ENCODE data around the gene TEX26.

The TEX26 gene

DNA sequence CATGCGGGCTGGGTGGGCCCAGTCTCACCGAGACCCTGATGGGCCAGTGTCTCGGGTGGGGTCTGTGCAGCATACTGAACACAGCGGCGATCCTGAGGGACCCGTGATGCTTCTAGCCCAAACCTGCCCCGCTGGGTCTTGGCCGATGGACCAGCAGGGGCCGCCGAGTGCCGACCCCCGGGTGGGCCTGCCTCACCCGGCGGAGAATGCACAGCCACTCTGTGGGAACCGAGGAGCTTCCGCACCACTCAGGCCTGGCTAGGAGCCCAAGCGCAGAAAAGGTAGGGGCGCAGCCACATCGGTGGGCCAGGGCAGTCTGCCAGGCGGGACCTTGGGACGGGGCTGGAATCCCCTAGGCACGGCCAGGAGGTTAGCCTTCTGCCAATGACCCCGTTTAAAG is 72.6 kb downstream of the TEX26 start:
- Histone ChIP-seq H3K4me2 (ENCODE audit: low read length) (no peak overlapping the region), H3K4me1 (ENCODE audit: control insufficient read depth, insufficient read depth, low read length) (no peaks in the 10 kb centered on the region), H3K4me3 (ENCODE audit: low read length) (no peak overlapping the region), H3K36me3 (ENCODE audit: insufficient read depth, low read length) (no peaks in the 10 kb centered on the region), H3K27me3 (ENCODE audit: control insufficient read depth, insufficient read depth, low read length) (peaks cover 63% of the 10 kb centered on the region), H3K9me3 (replicated peaks; ENCODE audit: low read length) (no peaks in the 10 kb centered on the region), H3K9ac (ENCODE audit: low read depth, low read length) (no peak overlapping the region)

- Histone ChIP-seq H3K4me3 (ENCODE audit: low read length) (no peak overlapping the region), H3K9me3 (replicated peaks; ENCODE audit: low read length) (no peaks in the 10 kb centered on the region), H3K9ac (ENCODE audit: low read depth, low read length) (no peak overlapping the region), H3K27me3 (ENCODE audit: control insufficient read depth, insufficient read depth, low read length) (peaks cover 52% of the 10 kb centered on the region), H3K4me2 (ENCODE audit: low read length) (no peak overlapping the region), H3K36me3 (ENCODE audit: insufficient read depth, low read length) (no peaks in the 10 kb centered on the region), H3K4me1 (ENCODE audit: control insufficient read depth, insufficient read depth, low read length) (no peaks in the 10 kb centered on the region)
Measured at GRCh38 chr13:31007417-31007816, 75.0 kb downstream of the TEX26 start.

- no peaks in the 10 kb centered on the region for H3K36me3 ChIP-seq (ENCODE audit: insufficient read depth, low read length)
- H3K4me2 ChIP-seq (ENCODE audit: low read length): no peak overlapping the region
- no peak overlapping the region for H3K4me3 ChIP-seq (ENCODE audit: low read length)
- peaks cover 47% of the 10 kb centered on the region for H3K27me3 ChIP-seq (ENCODE audit: control insufficient read depth, insufficient read depth, low read length)
- no peaks in the 10 kb centered on the region for H3K4me1 ChIP-seq (ENCODE audit: control insufficient read depth, insufficient read depth, low read length)
- H3K9ac ChIP-seq (ENCODE audit: low read depth, low read length): no peak overlapping the region
- no peaks in the 10 kb centered on the region for H3K9me3 ChIP-seq (replicated peaks; ENCODE audit: low read length)
Measured at GRCh38 chr13:31008400-31009115, 76.1 kb downstream of the TEX26 start.

- peaks cover 51% of the 10 kb centered on the region for H3K27me3 ChIP-seq (ENCODE audit: control insufficient read depth, insufficient read depth, low read length)
- H3K4me3 ChIP-seq (ENCODE audit: low read length): no peak overlapping the region
- H3K4me1 ChIP-seq (ENCODE audit: control insufficient read depth, insufficient read depth, low read length): no peaks in the 10 kb centered on the region
- no peak overlapping the region for H3K4me2 ChIP-seq (ENCODE audit: low read length)
- no peak overlapping the region for H3K9ac ChIP-seq (ENCODE audit: low read depth, low read length)
- H3K9me3 ChIP-seq (replicated peaks; ENCODE audit: low read length): no peaks in the 10 kb centered on the region
- no peaks in the 10 kb centered on the region for H3K36me3 ChIP-seq (ENCODE audit: insufficient read depth, low read length)
Measured at GRCh38 chr13:31009166-31009565, 76.7 kb downstream of the TEX26 start.

- Histone ChIP-seq H3K9me3 (replicated peaks; ENCODE audit: low read length) (no peaks in the 10 kb centered on the region), H3K9ac (ENCODE audit: low read depth, low read length) (no peak overlapping the region), H3K27me3 (ENCODE audit: control insufficient read depth, insufficient read depth, low read length) (peaks cover 56% of the 10 kb centered on the region), H3K36me3 (ENCODE audit: insufficient read depth, low read length) (no peaks in the 10 kb centered on the region), H3K4me1 (ENCODE audit: control insufficient read depth, insufficient read depth, low read length) (no peaks in the 10 kb centered on the region), H3K4me2 (ENCODE audit: low read length) (no peak overlapping the region), H3K4me3 (ENCODE audit: low read length) (no peak overlapping the region)
Measured at GRCh38 chr13:31010296-31010695, 77.8 kb downstream of the TEX26 start.

DNA sequence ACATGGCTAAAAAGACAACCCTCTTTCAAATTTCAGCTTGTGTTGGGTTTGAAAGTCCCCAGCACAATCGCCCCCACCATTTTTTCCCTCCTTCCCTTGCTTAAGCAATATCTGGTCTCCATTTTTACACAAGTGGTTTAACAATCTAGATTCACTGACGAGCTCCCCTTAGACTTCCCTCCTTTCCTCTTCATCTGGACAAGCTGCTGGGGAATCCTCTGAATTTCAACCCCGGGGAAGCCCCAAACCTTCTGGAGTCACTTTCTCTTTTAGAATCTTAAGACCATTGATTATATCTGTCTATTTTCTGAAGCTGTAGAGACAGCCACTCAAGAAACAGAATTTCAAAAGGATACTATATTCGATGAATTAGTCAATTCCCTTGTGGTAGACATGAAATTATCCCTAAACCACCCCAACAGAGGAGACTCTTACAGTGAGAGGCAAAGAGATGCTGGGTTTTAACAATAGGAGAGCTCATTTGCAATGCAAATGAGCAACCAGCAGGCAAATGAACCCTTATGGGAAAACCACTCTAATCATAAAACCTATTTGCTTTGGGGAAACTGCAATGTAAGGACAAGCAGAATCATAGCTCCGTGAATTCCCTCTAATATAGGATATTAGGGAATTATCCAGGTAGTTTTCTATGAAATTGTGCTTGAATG is 78.9 kb downstream of the TEX26 start:
- H3K36me3 ChIP-seq (ENCODE audit: insufficient read depth, low read length): no peaks in the 10 kb centered on the region
- H3K9ac ChIP-seq (ENCODE audit: low read depth, low read length): no peak overlapping the region
- peaks cover 56% of the 10 kb centered on the region for H3K27me3 ChIP-seq (ENCODE audit: control insufficient read depth, insufficient read depth, low read length)
- H3K4me2 ChIP-seq (ENCODE audit: low read length): no peak overlapping the region
- H3K9me3 ChIP-seq (replicated peaks; ENCODE audit: low read length): no peaks in the 10 kb centered on the region
- H3K4me3 ChIP-seq (ENCODE audit: low read length): no peak overlapping the region
- no peaks in the 10 kb centered on the region for H3K4me1 ChIP-seq (ENCODE audit: control insufficient read depth, insufficient read depth, low read length)

- Histone ChIP-seq H3K4me2 (ENCODE audit: low read length) (no peak overlapping the region), H3K4me1 (ENCODE audit: control insufficient read depth, insufficient read depth, low read length) (no peaks in the 10 kb centered on the region), H3K9me3 (replicated peaks; ENCODE audit: low read length) (no peaks in the 10 kb centered on the region), H3K36me3 (ENCODE audit: insufficient read depth, low read length) (no peaks in the 10 kb centered on the region), H3K9ac (ENCODE audit: low read depth, low read length) (no peak overlapping the region), H3K27me3 (ENCODE audit: control insufficient read depth, insufficient read depth, low read length) (peaks cover 58% of the 10 kb centered on the region), H3K4me3 (ENCODE audit: low read length) (no peak overlapping the region)
Measured at GRCh38 chr13:31011901-31012654, 79.6 kb downstream of the TEX26 start.

DNA sequence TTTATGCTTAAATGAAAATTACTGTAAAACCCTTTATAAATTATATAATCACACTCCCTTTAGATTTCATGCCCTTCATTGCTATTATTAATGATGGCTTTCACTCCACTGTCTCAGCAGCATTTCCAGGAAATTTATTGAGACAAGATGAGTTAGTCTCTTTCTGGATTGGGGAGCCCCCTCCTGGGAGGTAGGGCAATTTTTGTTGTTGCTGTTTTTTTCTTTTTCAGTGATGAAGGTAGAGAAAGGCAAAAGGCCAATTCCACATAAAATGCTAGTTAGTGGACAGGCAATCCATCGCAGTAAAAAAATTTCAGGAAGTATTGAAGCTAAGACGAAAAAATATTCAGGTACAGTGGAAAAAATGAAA is 80.2 kb downstream of the TEX26 start:
- Histone ChIP-seq H3K4me2 (ENCODE audit: low read length) (no peak overlapping the region), H3K4me3 (ENCODE audit: low read length) (no peak overlapping the region), H3K36me3 (ENCODE audit: insufficient read depth, low read length) (no peaks in the 10 kb centered on the region), H3K27me3 (ENCODE audit: control insufficient read depth, insufficient read depth, low read length) (peaks cover 57% of the 10 kb centered on the region), H3K9me3 (replicated peaks; ENCODE audit: low read length) (no peaks in the 10 kb centered on the region), H3K9ac (ENCODE audit: low read depth, low read length) (no peak overlapping the region), H3K4me1 (ENCODE audit: control insufficient read depth, insufficient read depth, low read length) (no peaks in the 10 kb centered on the region)

DNA sequence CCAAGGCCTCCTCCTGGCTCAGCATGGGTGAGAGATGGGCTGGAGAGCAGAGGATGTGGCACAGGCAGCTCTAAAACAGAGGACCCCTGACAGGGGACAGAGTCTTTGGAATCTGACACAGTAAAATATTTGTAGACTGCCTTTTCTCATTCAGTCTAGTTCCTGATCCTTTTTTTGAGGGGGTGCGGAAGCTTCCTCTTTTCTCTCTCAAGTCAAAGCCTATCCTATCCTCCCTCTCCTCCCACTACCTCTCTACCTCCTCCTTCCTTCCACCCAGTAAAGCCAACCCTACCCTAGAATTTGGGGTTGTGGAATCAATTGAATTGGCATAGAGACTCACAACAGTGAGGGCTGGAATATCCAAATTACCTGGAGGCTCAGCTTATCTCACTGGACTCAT is 82.0 kb downstream of the TEX26 start:
- Histone ChIP-seq H3K27me3 (ENCODE audit: control insufficient read depth, insufficient read depth, low read length) (peaks cover 60% of the 10 kb centered on the region), H3K4me1 (ENCODE audit: control insufficient read depth, insufficient read depth, low read length) (no peaks in the 10 kb centered on the region), H3K9me3 (replicated peaks; ENCODE audit: low read length) (no peaks in the 10 kb centered on the region), H3K9ac (ENCODE audit: low read depth, low read length) (no peak overlapping the region), H3K4me3 (ENCODE audit: low read length) (no peak overlapping the region), H3K36me3 (ENCODE audit: insufficient read depth, low read length) (no peaks in the 10 kb centered on the region), H3K4me2 (ENCODE audit: low read length) (no peak overlapping the region)

DNA sequence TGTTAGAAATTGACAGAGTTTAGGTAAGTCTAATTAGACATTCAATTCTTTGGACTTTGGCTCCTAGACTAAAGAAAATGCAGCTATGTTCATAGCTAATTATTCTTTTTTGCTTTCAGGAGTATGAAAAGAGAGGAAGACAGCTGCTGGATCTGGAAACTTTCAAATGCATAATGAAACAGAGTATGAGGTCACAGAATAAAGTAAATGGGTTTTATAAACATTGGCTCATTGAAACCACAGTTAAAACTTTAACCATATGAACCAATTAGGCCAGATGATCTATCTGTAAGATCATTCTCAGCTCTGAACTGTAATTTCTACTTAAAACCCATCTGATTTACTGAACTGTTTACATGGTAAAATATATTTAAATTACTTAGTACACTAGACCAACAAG is 82.7 kb downstream of the TEX26 start:
- Histone ChIP-seq H3K36me3 (ENCODE audit: insufficient read depth, low read length) (no peaks in the 10 kb centered on the region), H3K4me3 (ENCODE audit: low read length) (no peak overlapping the region), H3K4me2 (ENCODE audit: low read length) (no peak overlapping the region), H3K9me3 (replicated peaks; ENCODE audit: low read length) (no peaks in the 10 kb centered on the region), H3K9ac (ENCODE audit: low read depth, low read length) (no peak overlapping the region), H3K4me1 (ENCODE audit: control insufficient read depth, insufficient read depth, low read length) (no peaks in the 10 kb centered on the region), H3K27me3 (ENCODE audit: control insufficient read depth, insufficient read depth, low read length) (peaks cover 54% of the 10 kb centered on the region)

DNA sequence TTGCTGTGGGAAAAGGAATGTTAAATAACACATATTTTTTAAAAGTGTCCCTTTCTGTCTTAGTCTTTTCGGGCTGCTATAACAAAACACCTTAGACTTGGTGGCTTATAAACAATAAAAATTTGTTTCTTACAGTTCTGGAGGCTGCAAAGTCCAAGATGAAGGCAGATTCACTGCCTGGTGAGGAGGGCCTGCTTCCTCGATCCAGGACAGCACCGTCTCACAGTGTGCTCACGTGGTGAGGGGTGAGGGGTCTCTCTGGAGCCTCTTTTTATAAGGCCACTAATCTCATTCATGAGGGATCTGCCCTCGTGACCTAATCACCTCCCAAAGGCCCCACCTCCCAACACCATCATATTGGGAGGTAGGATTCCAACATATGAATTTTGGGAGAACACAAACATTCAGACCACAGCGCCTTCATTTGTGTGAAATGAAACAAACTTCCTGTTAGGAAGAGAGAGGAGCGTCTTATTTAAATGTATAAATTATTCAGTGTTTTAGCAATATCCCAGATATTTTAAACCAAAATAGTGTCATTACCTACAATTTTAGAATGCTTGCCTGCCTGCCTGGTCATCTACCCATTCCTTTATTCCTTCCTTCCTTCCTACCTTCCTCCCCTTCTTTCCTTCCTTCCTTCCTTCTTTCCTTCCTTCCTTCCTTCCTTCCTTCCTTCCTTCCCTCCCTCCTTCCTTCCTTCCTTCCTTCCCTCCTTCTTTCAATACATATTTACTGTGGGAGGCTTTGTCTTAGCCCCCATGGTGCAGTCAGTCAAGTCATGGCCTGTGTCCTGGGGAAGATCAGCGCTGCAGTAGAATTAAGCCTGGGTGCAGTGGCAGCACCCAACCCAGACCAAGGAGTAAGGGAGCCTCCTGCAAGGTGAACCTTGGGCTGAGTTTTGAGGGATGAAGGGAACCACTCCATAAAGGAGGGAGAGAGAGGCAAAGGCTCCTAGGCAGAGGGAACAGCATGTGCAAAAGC is 84.2 kb downstream of the TEX26 start:
- H3K4me3 ChIP-seq (ENCODE audit: low read length): no peak overlapping the region
- H3K9ac ChIP-seq (ENCODE audit: low read depth, low read length): no peak overlapping the region
- no peak overlapping the region for H3K4me2 ChIP-seq (ENCODE audit: low read length)
- no peaks in the 10 kb centered on the region for H3K4me1 ChIP-seq (ENCODE audit: control insufficient read depth, insufficient read depth, low read length)
- H3K36me3 ChIP-seq (ENCODE audit: insufficient read depth, low read length): no peaks in the 10 kb centered on the region
- H3K9me3 ChIP-seq (replicated peaks; ENCODE audit: low read length): no peaks in the 10 kb centered on the region
- peaks cover 55% of the 10 kb centered on the region for H3K27me3 ChIP-seq (ENCODE audit: control insufficient read depth, insufficient read depth, low read length)
